Neural progenitor cell (in vitro differentiated cells): Measurements from ENCODE around the gene NOTCH3.

Experiments
- CTCF ChIP-seq: fragments of 200-600 bp; sonication (generic); IDR thresholded peaks from 2 replicates; pipeline ENCODE4 v1.5.1; 2017; ENCODE audit warnings: antibody characterized with exemption, mild to moderate bottlenecking
- EZH2 ChIP-seq: fragments of 200-600 bp; sonication (generic); IDR thresholded peaks from 2 replicates; pipeline ENCODE4 v1.6.1; 2017; ENCODE audit warnings: antibody characterized with exemption, mild to moderate bottlenecking, moderate library complexity

GRCh38 chr19:15118248-15118647 lies 82.5 kb downstream of the NOTCH3 start:
- TF ChIP-seq CTCF (no peak), EZH2 (no peak)
